NCI-H524 treated with DMSO at 0.1 percent for 48 hours (cell line): Measurements from ENCODE around the gene PRDM16.

Source experiments
- DNase-seq: peaks from one replicate; lab custom pipeline; 2025; lab: John Stamatoyannopoulos, UW

The PRDM16 gene

GRCh38 chr1:3032371-3033039, 36.5 kb upstream of the PRDM16 start:
- no peak for DNase-seq

- DNase-seq = no peak
Measured at GRCh38 chr1:3033040-3033789, 35.8 kb upstream of the PRDM16 start.

- no peak for DNase-seq
Measured at GRCh38 chr1:3033790-3034090, 35.3 kb upstream of the PRDM16 start.

- no peak for DNase-seq
Measured at GRCh38 chr1:3034162-3034561, 34.8 kb upstream of the PRDM16 start.

GRCh38 chr1:3034728-3035562, 34.1 kb upstream of the PRDM16 start:
- DNase-seq = no peak

- no peak for DNase-seq
Measured at GRCh38 chr1:3035563-3036446, 33.2 kb upstream of the PRDM16 start.

- DNase-seq = no peak
Measured at GRCh38 chr1:3036447-3037280, 32.3 kb upstream of the PRDM16 start.

- no peak for DNase-seq
Measured at GRCh38 chr1:3037281-3038040, 31.5 kb upstream of the PRDM16 start.

- no peak for DNase-seq
Measured at GRCh38 chr1:3038113-3038551, 30.9 kb upstream of the PRDM16 start.

GRCh38 chr1:3038571-3039181, 30.3 kb upstream of the PRDM16 start:
- DNase-seq = no peak

- no peak for DNase-seq
Measured at GRCh38 chr1:3040004-3040403, 29.0 kb upstream of the PRDM16 start.

GRCh38 chr1:3042481-3042880, 26.5 kb upstream of the PRDM16 start:
- no peak for DNase-seq

GRCh38 chr1:3049164-3049563, 19.8 kb upstream of the PRDM16 start:
- no peak for DNase-seq

- no peak for DNase-seq
Measured at GRCh38 chr1:3049905-3050304, 19.1 kb upstream of the PRDM16 start.

GRCh38 chr1:3050603-3051002, 18.4 kb upstream of the PRDM16 start:
- DNase-seq = no peak

GRCh38 chr1:3051270-3052268, 17.4 kb upstream of the PRDM16 start:
- no peak for DNase-seq

GRCh38 chr1:3052501-3052900, 16.5 kb upstream of the PRDM16 start:
- no peak for DNase-seq

- DNase-seq = no peak
Measured at GRCh38 chr1:3053366-3053980, 15.5 kb upstream of the PRDM16 start.
